ENCODE results near the gene HPX. TPM values are rescaled to one million over a fixed set of nuclear protein-coding genes. Genes with fewer than 3 reads are reported as not detected.

Gene HPX
- total and polyA plus RNA-seq, 2 of the 13 experiments (the other 11 are each of a cell fraction or from before 2014, with no cell fraction given), result 9.2 to 57.4 TPM

DNA sequence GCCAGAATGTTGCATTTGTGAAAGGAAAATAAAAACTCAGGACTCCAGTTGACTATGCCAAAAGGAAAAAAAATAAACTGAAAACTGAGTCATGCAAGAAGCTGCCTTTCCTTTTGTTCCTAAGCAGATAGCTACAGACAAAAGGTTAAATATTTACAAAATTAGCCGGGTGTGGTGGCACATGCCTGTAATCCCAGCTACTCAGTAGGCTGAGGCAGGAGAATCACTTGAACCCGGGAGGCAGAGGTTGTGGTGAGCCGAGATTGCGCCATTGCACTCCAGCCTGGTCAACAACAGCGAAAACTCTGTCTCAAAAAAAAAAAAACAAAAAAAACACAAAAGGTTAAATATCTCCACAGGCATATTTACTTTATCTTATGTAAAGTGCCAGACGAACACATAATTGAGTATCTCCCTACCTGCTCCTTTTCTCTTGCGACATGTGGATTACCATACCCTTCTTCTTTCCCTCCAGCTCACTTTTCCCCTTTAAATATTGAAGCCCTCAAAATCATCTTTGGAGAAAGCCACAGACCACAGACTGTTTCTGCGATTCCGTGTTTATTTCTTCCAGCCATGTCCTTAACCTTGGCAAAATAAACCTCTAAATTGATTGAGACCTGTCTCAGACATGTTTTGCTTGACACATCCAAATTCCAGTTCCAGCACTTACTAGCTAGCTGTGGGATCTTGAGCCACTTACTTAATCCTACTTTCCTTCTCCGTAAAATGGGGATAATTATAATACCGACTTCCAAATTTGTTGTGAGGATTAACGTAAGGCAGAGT is 52.8 kb downstream of the HPX start (continued):
- TF ChIP-seq ZNF10 (CRISPR knock-in tag; IDR thresholded peaks at IDR 0.05; ENCODE audit: borderline replicate concordance, low read depth) (no peak), TEAD3 (CRISPR knock-in tag; optimal IDR thresholded peaks at IDR 0.05; ENCODE audit: borderline replicate concordance) (no peak), ISX (CRISPR knock-in tag; conservative IDR thresholded peaks at IDR 0.05) (no peak), ZFP36L1 (CRISPR knock-in tag; IDR thresholded peaks at IDR 0.05) (no peak), SKI (IDR thresholded peaks at IDR 0.05; ENCODE audit: partially characterized antibody) (peak; percentile 25), KMT2A (CRISPR knock-in tag; IDR thresholded peaks at IDR 0.05) (no peak), DR1 (CRISPR knock-in tag; IDR thresholded peaks at IDR 0.05) (no peak), ZBTB1 (CRISPR knock-in tag; IDR thresholded peaks at IDR 0.05; ENCODE audit: borderline replicate concordance) (no peak), BHLHE40 (IDR thresholded peaks at IDR 0.05; ENCODE audit: low read length) (no peak), RNF2 (conservative IDR thresholded peaks at IDR 0.05; ENCODE audit: low read depth) (no peak), MEIS2 (CRISPR knock-in tag; IDR thresholded peaks at IDR 0.05) (no peak), SOX13 (IDR thresholded peaks at IDR 0.05) (no peak), SOX13 (CRISPR knock-in tag; conservative IDR thresholded peaks at IDR 0.05 in 1 of 2, IDR thresholded peaks at IDR 0.05 in 1 of 2) (peak in 1 of 2 experiments; percentile 78; a peak in 2 of 4 replicates), KLF6 (CRISPR knock-in tag; IDR thresholded peaks at IDR 0.05) (no peak), ZBTB7A (CRISPR knock-in tag; IDR thresholded peaks at IDR 0.05) (no peak)
- TF ChIP-seq, protein P1, sequence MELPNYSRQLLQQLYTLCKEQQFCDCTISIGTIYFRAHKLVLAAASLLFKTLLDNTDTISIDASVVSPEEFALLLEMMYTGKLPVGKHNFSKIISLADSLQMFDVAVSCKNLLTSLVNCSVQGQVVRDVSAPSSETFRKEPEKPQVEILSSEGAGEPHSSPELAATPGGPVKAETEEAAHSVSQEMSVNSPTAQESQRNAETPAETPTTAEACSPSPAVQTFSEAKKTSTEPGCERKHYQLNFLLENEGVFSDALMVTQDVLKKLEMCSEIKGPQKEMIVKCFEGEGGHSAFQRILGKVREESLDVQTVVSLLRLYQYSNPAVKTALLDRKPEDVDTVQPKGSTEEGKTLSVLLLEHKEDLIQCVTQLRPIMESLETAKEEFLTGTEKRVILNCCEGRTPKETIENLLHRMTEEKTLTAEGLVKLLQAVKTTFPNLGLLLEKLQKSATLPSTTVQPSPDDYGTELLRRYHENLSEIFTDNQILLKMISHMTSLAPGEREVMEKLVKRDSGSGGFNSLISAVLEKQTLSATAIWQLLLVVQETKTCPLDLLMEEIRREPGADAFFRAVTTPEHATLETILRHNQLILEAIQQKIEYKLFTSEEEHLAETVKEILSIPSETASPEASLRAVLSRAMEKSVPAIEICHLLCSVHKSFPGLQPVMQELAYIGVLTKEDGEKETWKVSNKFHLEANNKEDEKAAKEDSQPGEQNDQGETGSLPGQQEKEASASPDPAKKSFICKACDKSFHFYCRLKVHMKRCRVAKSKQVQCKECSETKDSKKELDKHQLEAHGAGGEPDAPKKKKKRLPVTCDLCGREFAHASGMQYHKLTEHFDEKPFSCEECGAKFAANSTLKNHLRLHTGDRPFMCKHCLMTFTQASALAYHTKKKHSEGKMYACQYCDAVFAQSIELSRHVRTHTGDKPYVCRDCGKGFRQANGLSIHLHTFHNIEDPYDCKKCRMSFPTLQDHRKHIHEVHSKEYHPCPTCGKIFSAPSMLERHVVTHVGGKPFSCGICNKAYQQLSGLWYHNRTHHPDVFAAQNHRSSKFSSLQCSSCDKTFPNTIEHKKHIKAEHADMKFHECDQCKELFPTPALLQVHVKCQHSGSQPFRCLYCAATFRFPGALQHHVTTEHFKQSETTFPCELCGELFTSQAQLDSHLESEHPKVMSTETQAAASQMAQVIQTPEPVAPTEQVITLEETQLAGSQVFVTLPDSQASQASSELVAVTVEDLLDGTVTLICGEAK (IDR thresholded peaks at IDR 0.05), result no peak
- TF ChIP-seq, protein P1 (CRISPR knock-in tag; IDR thresholded peaks at IDR 0.05), result no peak
- TF ChIP-seq, protein P2, sequence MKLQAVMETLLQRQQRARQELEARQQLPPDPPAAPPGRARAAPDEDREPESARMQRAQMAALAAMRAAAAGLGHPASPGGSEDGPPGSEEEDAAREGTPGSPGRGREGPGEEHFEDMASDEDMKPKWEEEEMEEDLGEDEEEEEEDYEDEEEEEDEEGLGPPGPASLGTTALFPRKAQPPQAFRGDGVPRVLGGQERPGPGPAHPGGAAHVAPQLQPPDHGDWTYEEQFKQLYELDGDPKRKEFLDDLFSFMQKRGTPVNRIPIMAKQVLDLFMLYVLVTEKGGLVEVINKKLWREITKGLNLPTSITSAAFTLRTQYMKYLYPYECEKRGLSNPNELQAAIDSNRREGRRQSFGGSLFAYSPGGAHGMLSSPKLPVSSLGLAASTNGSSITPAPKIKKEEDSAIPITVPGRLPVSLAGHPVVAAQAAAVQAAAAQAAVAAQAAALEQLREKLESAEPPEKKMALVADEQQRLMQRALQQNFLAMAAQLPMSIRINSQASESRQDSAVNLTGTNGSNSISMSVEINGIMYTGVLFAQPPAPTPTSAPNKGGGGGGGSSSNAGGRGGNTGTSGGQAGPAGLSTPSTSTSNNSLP (IDR thresholded peaks at IDR 0.05; ENCODE audit: low read depth, low read length), result no peak
- TF ChIP-seq, protein P3, sequence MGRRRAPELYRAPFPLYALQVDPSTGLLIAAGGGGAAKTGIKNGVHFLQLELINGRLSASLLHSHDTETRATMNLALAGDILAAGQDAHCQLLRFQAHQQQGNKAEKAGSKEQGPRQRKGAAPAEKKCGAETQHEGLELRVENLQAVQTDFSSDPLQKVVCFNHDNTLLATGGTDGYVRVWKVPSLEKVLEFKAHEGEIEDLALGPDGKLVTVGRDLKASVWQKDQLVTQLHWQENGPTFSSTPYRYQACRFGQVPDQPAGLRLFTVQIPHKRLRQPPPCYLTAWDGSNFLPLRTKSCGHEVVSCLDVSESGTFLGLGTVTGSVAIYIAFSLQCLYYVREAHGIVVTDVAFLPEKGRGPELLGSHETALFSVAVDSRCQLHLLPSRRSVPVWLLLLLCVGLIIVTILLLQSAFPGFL (CRISPR knock-in tag; IDR thresholded peaks at IDR 0.05), result no peak

Measured in HepG2 (cell line).